Progenitor cell of endocrine pancreas (in vitro differentiated cells): ENCODE data around the gene DELE1. TPM values are rescaled to one million over a fixed set of nuclear protein-coding genes. Genes with fewer than 3 reads are reported as not detected.
A peak's percentile ranks its signal among the peaks of the same experiment; 100 is the strongest.

Experiments
- DNase-seq: peaks from one replicate; pipeline ENCODE4 v3.0.0; 2021; ENCODE audit warnings: low spot score; ENCODE audit not compliant: unreplicated experiment
- H3K27ac Mint-ChIP-seq: 2 replicates; pipeline ENCODE4 v1.8.0; 2021; ENCODE audit warnings: mild to moderate bottlenecking, moderate library complexity, mixed read lengths
- H3K27me3 Mint-ChIP-seq: 2 replicates; pipeline ENCODE4 v1.8.0; 2021; ENCODE audit warnings: mixed read lengths
- H3K36me3 Mint-ChIP-seq: 2 replicates; pipeline ENCODE4 v1.8.0; 2022; ENCODE audit warnings: mixed read lengths; ENCODE audit not compliant: insufficient read depth
- H3K4me1 Mint-ChIP-seq: 2 replicates; pipeline ENCODE4 v1.8.0; 2021; ENCODE audit warnings: low read depth, mixed read lengths
- H3K4me3 Mint-ChIP-seq: 2 replicates; pipeline ENCODE4 v1.8.0; 2021; ENCODE audit warnings: low read depth, mild to moderate bottlenecking, moderate library complexity, mixed read lengths
- H3K9me3 Mint-ChIP-seq: 2 replicates; pipeline ENCODE4 v1.8.0; 2021; ENCODE audit warnings: low read depth, mixed read lengths
- CTCF ChIP-seq: fragments of 200-600 bp; sonication (generic); IDR thresholded peaks from one replicate; pipeline ENCODE4 v1.5.0; 2021; ENCODE audit warnings: antibody characterized with exemption, mild to moderate bottlenecking; ENCODE audit not compliant: unreplicated experiment
- total RNA-seq: library from RNA; stranded (reverse); gene quantifications from 2 replicates; pipeline ENCODE4 v1.2.1, GENCODE V29; 2021

Gene DELE1
- total RNA-seq, 1 donor from 2014 or later = 86.1 TPM

GRCh38 chr5:141878711-141879425 is 44.8 kb upstream of the DELE1 start:
- Mint-ChIP-seq H3K27me3 (peaks cover 78% of the 10 kb centered on the region), H3K4me3 (peak overlapping the region; percentile 75), H3K36me3 (no peaks in the 10 kb centered on the region), H3K4me1 (peaks cover 39% of the 10 kb centered on the region), H3K27ac (peak overlapping the region; percentile 94), H3K9me3 (no peaks in the 10 kb centered on the region)
- peak; percentile 99 for TF ChIP-seq CTCF
- DNase-seq = peak; percentile 81

GRCh38 chr5:141879426-141879759 is 44.3 kb upstream of the DELE1 start:
- Mint-ChIP-seq H3K27ac (peak overlapping the region; percentile 0), H3K27me3 (peaks cover 77% of the 10 kb centered on the region), H3K9me3 (no peaks in the 10 kb centered on the region), H3K4me3 (peak overlapping the region; percentile 75), H3K4me1 (peaks cover 34% of the 10 kb centered on the region), H3K36me3 (no peaks in the 10 kb centered on the region)
- no peak for DNase-seq
- TF ChIP-seq CTCF = no peak

GRCh38 chr5:141879941-141880738 is 43.5 kb upstream of the DELE1 start:
- Mint-ChIP-seq H3K27me3 (peaks cover 77% of the 10 kb centered on the region), H3K36me3 (no peaks in the 10 kb centered on the region), H3K27ac (no peak overlapping the region), H3K4me3 (no peak overlapping the region), H3K4me1 (peaks cover 26% of the 10 kb centered on the region), H3K9me3 (no peaks in the 10 kb centered on the region)
- no peak for TF ChIP-seq CTCF
- DNase-seq = no peak

GRCh38 chr5:141880961-141881801 is 42.5 kb upstream of the DELE1 start:
- Mint-ChIP-seq H3K4me3 (no peak overlapping the region), H3K27me3 (peaks cover 76% of the 10 kb centered on the region), H3K36me3 (no peaks in the 10 kb centered on the region), H3K9me3 (no peaks in the 10 kb centered on the region), H3K4me1 (peaks cover 20% of the 10 kb centered on the region), H3K27ac (no peak overlapping the region)
- TF ChIP-seq CTCF = no peak
- DNase-seq = no peak

- Mint-ChIP-seq H3K36me3 (no peaks in the 10 kb centered on the region), H3K27me3 (peaks cover 72% of the 10 kb centered on the region), H3K4me1 (peaks cover 18% of the 10 kb centered on the region), H3K4me3 (no peak overlapping the region), H3K27ac (no peak overlapping the region), H3K9me3 (no peaks in the 10 kb centered on the region)
- TF ChIP-seq CTCF = no peak
- no peak for DNase-seq
Observed at GRCh38 chr5:141881886-141882285, 41.8 kb upstream of the DELE1 start.
